ENCODE data around the gene MORN1. TPM values are rescaled to one million over a fixed set of nuclear protein-coding genes. Genes with fewer than 3 reads are reported as not detected.

The MORN1 gene
- total and polyA plus RNA-seq, 2 of the 8 experiments (the other 6 are each of a cell fraction or from before 2014, with no cell fraction given), result 5.0 to 9.1 TPM

DNA sequence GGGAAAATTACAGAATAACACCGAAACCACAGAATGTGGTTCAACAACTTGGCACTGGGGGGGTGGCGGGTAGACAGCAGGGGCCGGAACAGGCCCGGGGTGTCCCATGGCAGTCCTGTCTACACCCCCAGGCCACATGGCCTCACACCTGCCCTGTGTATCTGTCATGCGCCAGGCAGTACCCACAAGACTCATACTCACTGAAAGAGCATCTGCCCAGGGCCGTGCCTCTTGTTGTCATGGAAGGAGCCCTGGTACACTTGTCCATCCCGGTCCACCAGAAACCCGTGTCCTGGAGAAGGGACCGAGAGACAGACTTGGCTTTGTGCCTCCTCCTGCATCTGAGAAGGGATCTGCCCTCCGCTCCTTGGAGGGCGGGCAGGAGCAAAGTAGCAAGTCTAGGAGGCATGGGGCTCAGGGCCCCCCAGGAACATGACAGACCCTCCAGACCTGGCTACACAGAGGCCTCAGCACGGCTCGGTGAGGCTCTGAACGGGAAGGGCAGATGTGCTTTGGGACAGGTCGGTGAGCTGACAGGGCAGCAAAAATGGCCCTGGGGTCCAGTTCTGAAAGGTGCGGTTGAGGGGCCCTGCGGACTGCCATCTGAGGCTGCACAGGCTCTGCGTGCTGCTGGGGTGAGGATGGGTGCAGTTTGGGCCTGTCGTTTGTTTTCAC is 5.6 kb downstream of the MORN1 start:
- Histone ChIP-seq H3K56ac (replicated peaks; ENCODE audit: insufficient read length, low read depth, low read length) (no peak overlapping the region), H2BK15ac (ENCODE audit: low read length) (no peak overlapping the region), H3K14ac (ENCODE audit: insufficient read length) (no peak overlapping the region), H3K9me3 (ENCODE audit: insufficient read depth in 2 of 2, low read depth in 1 of 2, low read length in 1 of 2) (no peaks in the 10 kb centered on the region), H3K9ac (replicated peaks in 1 of 4; ENCODE audit: extremely low read depth in 1 of 4, low read depth in 3 of 4, low read length in 3 of 4) (no peak overlapping the region), H2BK12ac (ENCODE audit: low read depth, low read length) (no peak overlapping the region), H3K36me3 (ENCODE audit: control insufficient read depth in 2 of 4, insufficient read depth in 4 of 4, low read length in 3 of 4) (no peaks in the 10 kb centered on the region; a peak in 1 of 8 replicates), H3K27me3 (replicated peaks in 1 of 4; ENCODE audit: control insufficient read depth in 3 of 4, extremely low read depth in 1 of 4, insufficient read depth in 3 of 4, low read length in 3 of 4) (no peaks in the 10 kb centered on the region), H3K79me1 (ENCODE audit: low read depth, low read length) (no peaks in the 10 kb centered on the region; the same call in 1 of the 2 replicates), H2BK5ac (ENCODE audit: low read depth, low read length) (no peak overlapping the region), H4K20me1 (replicated peaks in 1 of 2; ENCODE audit: control insufficient read depth in 1 of 2, insufficient read depth in 2 of 2, low read length in 2 of 2) (peaks cover 0 to 4% of the 10 kb centered on the region in 2 experiments), H3K4me1 (replicated peaks in 1 of 4; ENCODE audit: control insufficient read depth in 3 of 4, insufficient read depth in 4 of 4, low read length in 3 of 4) (peaks cover 0 to 5% (median 3%) of the 10 kb centered on the region in 4 experiments; a peak in 3 of 7 replicates), H3K27ac (ENCODE audit: low read depth, low read length) (no peak overlapping the region), H4K5ac (ENCODE audit: insufficient read length, low read depth, low read length) (no peak overlapping the region), H2AFZ (ENCODE audit: low read length) (no peak overlapping the region), H2BK120ac (replicated peaks; ENCODE audit: low read depth, low read length) (no peak overlapping the region), H4K91ac (replicated peaks; ENCODE audit: insufficient read length, low read length) (no peak overlapping the region), H3K18ac (ENCODE audit: extremely low read depth, low read length) (no peak overlapping the region), H2BK20ac (ENCODE audit: low read length) (no peak overlapping the region), H3K79me2 (ENCODE audit: control insufficient read depth in 1 of 2, insufficient read depth in 2 of 2, low read length in 2 of 2) (peaks cover 0 to 4% of the 10 kb centered on the region in 2 experiments; a peak in 1 of 4 replicates), H3K4me2 (ENCODE audit: insufficient read depth in 1 of 2, low read depth in 2 of 2, low read length in 2 of 2) (no peak overlapping the region), H3K4me3 (ENCODE audit: extremely low read depth in 1 of 4, insufficient read depth in 2 of 4, low read depth in 3 of 4, low read length in 4 of 4) (no peak overlapping the region), H3K4ac (replicated peaks; ENCODE audit: insufficient read length, low read depth, low read length) (no peak overlapping the region), H3K23ac (ENCODE audit: insufficient read length) (no peak overlapping the region), H2AK5ac (ENCODE audit: low read depth, low read length) (no peak overlapping the region), H4K8ac (ENCODE audit: extremely low read depth, insufficient read depth, low read length) (no peak overlapping the region), H3K23me2 (ENCODE audit: low read depth, low read length) (peaks cover under 1% of the 10 kb centered on the region; the same call in 1 of the 2 replicates)
- 91% methylated on average over 19 of the region's 19 CpGs; no CpG with 5 or more reads in 1 of the 2 experiments for WGBS, 2 experiments (ENCODE audit: extremely low coverage in 1 of 2, insufficient coverage in 1 of 2, insufficient read length in 1 of 2, insufficient replicate concordance in 2 of 2, low coverage in 1 of 2, low lambda C conversion rate in 2 of 2, missing lambda C conversion rate in 1 of 2)
- DNase-seq (ENCODE audit: low read depth in 1 of 2, low spot score in 2 of 2), result no peak
- ChIA-PET POLR2A (ENCODE audit: partially characterized antibody) (no interaction called here), CTCF (ENCODE audit: partially characterized antibody) (interaction anchor here (1.2 to 5.5 kb wide), 4 partner anchors 34 to 191 kb away, joined by 3 to 154 read pairs (median 3); partner anchors contain the start of gene FAAP20)
- no peak for FAIRE-seq
- no peak for TF ChIP-seq EZH2 (IDR thresholded peaks at IDR 0.05; ENCODE audit: low read depth, low read length, severe bottlenecking)
- TF ChIP-seq GTF2F1 (IDR thresholded peaks at IDR 0.05; ENCODE audit: borderline replicate concordance, low read depth, low read length), result no peak
- TF ChIP-seq TEAD4 (IDR thresholded peaks at IDR 0.05; ENCODE audit: low read depth, low read length), result no peak
- no peak for TF ChIP-seq ZNF274 (IDR thresholded peaks at IDR 0.05; ENCODE audit: borderline replicate concordance, extremely low read depth, low read length)
- no peak for TF ChIP-seq TAF7 (optimal IDR thresholded peaks at IDR 0.05; ENCODE audit: borderline replicate concordance, low read depth, low read length)

Measured in H1 (cell line).